SU-DHL-6 (cell line): ENCODE measurements around the gene SUSD2.

Experiments used
- H2AFZ ChIP-seq: fragments of 200-600 bp; sonication (generic); 2 replicates; pipeline ENCODE4 v1.6.1; 2014; ENCODE audit warnings: low read depth, mild to moderate bottlenecking, moderate library complexity, mixed read lengths, antibody characterized with exemption, low read length; ENCODE audit not compliant: severe bottlenecking
- H3F3A ChIP-seq: fragments of 200-600 bp; shearing (Covaris generic); 2 replicates; pipeline ENCODE4 v1.6.0; 2016; ENCODE audit warnings: antibody characterized with exemption, mild to moderate bottlenecking; ENCODE audit not compliant: insufficient read depth
- H3K27ac ChIP-seq: fragments of 200-600 bp; sonication (generic); 2 replicates; pipeline ENCODE4 v1.5.1; 2016; ENCODE audit warnings: low read depth, mild to moderate bottlenecking, low read length, moderate library complexity, mixed read lengths
- H3K27me3 ChIP-seq: fragments of 200-600 bp; sonication (generic), shearing (Covaris generic); 2 replicates; pipeline ENCODE4 v1.6.0; 2014; ENCODE audit warnings: mild to moderate bottlenecking, low read length
- H3K36me3 ChIP-seq: fragments of 200-600 bp; sonication (generic); 2 replicates; pipeline ENCODE4 v1.6.1; 2014; ENCODE audit warnings: mild to moderate bottlenecking, low read length, mixed read lengths
- H3K4me2 ChIP-seq: fragments of 300-600, 200-600 bp; shearing (Covaris generic), sonication (generic); 2 replicates; pipeline ENCODE4 v1.6.0; 2014; ENCODE audit warnings: low read length, low read depth, mild to moderate bottlenecking; ENCODE audit not compliant: poor library complexity, severe bottlenecking
- H3K4me3 ChIP-seq: fragments of 200-600 bp; sonication (generic); 2 replicates; pipeline ENCODE4 v1.5.1; 2014; ENCODE audit warnings: antibody characterized with exemption, low read length, mild to moderate bottlenecking, mixed read lengths; ENCODE audit not compliant: insufficient read depth, poor library complexity, severe bottlenecking
- H3K79me2 ChIP-seq: fragments of 200-600 bp; sonication (generic); 2 replicates; pipeline ENCODE4 v1.6.1; 2014; ENCODE audit warnings: mild to moderate bottlenecking, low read length, moderate library complexity; ENCODE audit not compliant: insufficient read depth
- H3K9ac ChIP-seq: fragments of 200-600 bp; sonication (generic); 2 replicates; pipeline ENCODE4 v1.7.0; 2014; ENCODE audit warnings: mild to moderate bottlenecking, low read length
- H3K9me2 ChIP-seq: fragments of 200-600 bp; sonication (generic); replicated peaks from 2 replicates; pipeline ENCODE4 v1.6.1; 2014; ENCODE audit warnings: low read length; ENCODE audit not compliant: insufficient read depth
- H3K9me3 ChIP-seq: fragments of 200-600 bp; sonication (generic); 2 replicates; pipeline ENCODE4 v1.6.1; 2014; ENCODE audit warnings: low read length, mixed read lengths; ENCODE audit not compliant: insufficient read depth
- H4K20me1 ChIP-seq: fragments of 200-600 bp; sonication (generic); 2 replicates; pipeline ENCODE4 v1.6.1; 2014; ENCODE audit warnings: low read depth, mild to moderate bottlenecking, antibody characterized with exemption, low read length, moderate library complexity, mixed read lengths
- EZH2phosphoT487 ChIP-seq: fragments of 200-600 bp; sonication (generic), shearing (Covaris generic); conservative IDR thresholded peaks from 2 replicates; pipeline ENCODE4 v1.6.1; 2018; ENCODE audit warnings: mild to moderate bottlenecking, antibody characterized with exemption, low read length, moderate library complexity, mixed read lengths
- TF ChIP-seq, protein P1 (sequence below): fragments of 200-600 bp; sonication (generic); IDR thresholded peaks from one replicate; pipeline ENCODE4 v1.5.1; 2017; ENCODE audit warnings: antibody characterized with exemption, mild to moderate bottlenecking, low read length, moderate library complexity; ENCODE audit not compliant: insufficient read depth, poor library complexity, severe bottlenecking

The SUSD2 gene

DNA sequence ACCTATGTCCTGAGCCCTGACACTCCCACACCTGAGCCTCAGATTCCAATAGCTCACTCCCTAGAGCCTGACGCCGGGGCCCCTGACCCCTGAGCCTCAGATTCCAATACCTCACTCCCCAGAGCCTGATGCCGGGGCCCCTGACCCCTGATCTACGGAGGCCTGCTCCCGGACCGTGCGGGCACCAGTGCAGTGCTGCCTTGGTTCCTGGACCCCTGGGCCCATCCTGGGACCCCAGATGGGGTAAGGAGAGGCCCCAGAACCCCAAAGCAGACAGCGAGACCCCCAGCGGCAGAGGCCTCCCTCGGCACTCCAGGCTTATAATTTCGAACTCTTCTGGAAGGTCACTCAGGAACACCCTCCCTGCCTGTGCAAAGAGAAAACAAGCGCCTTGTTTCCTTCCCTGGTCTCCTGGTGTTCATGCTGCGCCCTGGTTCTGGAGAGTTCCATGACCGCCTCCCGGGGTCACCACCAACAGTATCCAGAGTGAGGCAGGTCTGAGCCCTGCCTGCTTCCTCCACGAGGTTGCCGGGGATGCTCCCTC lies 7.5 kb downstream of the SUSD2 start:
- no peaks in the 10 kb centered on the region for H4K20me1 ChIP-seq
- no peak overlapping the region for H3K27ac ChIP-seq
- H3K27me3 ChIP-seq, result no peaks in the 10 kb centered on the region
- no peaks in the 10 kb centered on the region for H3F3A ChIP-seq
- no peaks in the 10 kb centered on the region for H3K9me3 ChIP-seq
- no peaks in the 10 kb centered on the region for H3K36me3 ChIP-seq
- TF ChIP-seq, protein P1, sequence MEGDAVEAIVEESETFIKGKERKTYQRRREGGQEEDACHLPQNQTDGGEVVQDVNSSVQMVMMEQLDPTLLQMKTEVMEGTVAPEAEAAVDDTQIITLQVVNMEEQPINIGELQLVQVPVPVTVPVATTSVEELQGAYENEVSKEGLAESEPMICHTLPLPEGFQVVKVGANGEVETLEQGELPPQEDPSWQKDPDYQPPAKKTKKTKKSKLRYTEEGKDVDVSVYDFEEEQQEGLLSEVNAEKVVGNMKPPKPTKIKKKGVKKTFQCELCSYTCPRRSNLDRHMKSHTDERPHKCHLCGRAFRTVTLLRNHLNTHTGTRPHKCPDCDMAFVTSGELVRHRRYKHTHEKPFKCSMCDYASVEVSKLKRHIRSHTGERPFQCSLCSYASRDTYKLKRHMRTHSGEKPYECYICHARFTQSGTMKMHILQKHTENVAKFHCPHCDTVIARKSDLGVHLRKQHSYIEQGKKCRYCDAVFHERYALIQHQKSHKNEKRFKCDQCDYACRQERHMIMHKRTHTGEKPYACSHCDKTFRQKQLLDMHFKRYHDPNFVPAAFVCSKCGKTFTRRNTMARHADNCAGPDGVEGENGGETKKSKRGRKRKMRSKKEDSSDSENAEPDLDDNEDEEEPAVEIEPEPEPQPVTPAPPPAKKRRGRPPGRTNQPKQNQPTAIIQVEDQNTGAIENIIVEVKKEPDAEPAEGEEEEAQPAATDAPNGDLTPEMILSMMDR, result no peak
- no peak for TF ChIP-seq EZH2phosphoT487
- H3K9ac ChIP-seq, result no peak overlapping the region
- no peaks in the 10 kb centered on the region for H3K79me2 ChIP-seq
- no peaks in the 10 kb centered on the region for H3K9me2 ChIP-seq
- no peak overlapping the region for H3K4me2 ChIP-seq
- H2AFZ ChIP-seq, result no peak overlapping the region
- H3K4me3 ChIP-seq, result no peak overlapping the region

DNA sequence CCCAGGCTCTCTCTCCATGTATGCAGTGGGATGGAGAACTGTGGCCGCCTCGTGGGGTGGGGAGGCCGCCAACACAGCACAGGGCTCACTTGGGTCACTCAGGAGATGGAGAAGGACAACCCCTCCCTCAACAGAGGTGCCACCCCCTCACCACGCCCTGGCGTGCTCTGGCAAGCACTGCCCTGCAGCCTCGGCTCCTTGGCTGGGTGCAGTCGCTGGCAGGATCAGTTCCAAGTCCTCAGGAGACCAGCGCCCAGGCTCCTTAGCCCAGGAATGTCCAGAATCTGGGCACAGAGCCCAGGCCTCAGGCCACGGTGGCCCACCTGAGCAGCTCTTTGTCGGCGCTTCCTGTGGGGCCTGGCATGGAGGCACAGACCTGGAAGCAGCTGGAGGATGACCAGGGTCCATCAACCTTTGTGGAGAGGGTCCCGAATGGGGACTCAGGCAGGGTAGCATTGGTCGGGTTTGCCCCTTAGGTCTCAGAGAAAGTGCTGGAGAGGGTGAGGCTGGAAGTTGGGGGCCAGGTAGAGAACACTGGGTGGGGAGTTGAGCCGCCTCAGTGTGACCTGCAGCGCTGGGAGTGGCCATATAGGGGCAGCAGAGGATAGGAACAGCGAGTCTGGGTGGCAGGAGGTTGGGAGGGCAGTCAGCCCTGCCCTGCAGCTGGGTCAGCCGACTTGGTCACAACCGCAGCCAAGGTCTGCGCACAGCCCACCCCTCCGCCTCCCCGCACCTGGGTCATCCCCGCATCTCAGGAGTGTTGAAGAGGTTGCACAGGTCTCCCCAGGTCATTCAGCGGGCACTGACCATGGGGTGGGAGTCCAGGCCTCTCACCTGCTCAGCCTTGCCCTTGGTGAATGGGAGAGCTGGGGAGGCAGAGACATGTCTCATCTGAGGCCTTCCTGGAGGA lies 8.2 kb downstream of the SUSD2 start:
- H3K9ac ChIP-seq, result no peak overlapping the region
- H3K9me3 ChIP-seq, result no peaks in the 10 kb centered on the region
- no peaks in the 10 kb centered on the region for H3K36me3 ChIP-seq
- no peaks in the 10 kb centered on the region for H4K20me1 ChIP-seq
- H3F3A ChIP-seq, result no peaks in the 10 kb centered on the region
- no peak for TF ChIP-seq EZH2phosphoT487
- TF ChIP-seq, protein P1, result no peak
- no peaks in the 10 kb centered on the region for H3K79me2 ChIP-seq
- no peaks in the 10 kb centered on the region for H3K9me2 ChIP-seq
- no peak overlapping the region for H3K4me3 ChIP-seq
- H3K4me2 ChIP-seq, result no peak overlapping the region
- H3K27me3 ChIP-seq, result no peaks in the 10 kb centered on the region
- H3K27ac ChIP-seq, result no peak overlapping the region
- no peak overlapping the region for H2AFZ ChIP-seq

DNA sequence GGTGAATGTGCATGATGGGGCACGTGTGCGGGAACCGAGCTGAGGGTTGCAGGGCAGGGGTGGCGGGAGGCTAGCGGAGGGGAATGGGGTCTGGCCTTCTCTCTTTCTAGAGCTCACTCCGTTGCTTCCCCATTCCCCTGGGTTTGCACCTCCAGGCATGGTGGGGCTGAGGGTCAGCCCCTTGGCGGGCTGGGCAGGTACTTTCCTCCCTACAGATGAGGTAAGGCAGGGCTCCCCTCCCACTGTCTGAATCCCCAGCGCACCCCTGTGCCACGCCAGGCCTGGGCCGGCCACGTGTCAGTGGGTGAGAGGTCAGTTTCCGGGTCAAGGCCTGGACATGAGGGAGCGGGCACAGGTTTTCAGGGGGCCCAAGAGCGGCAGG lies 8.9 kb downstream of the SUSD2 start:
- H3K27ac ChIP-seq, result no peak overlapping the region
- H3K79me2 ChIP-seq, result no peaks in the 10 kb centered on the region
- H3K4me2 ChIP-seq, result no peak overlapping the region
- no peaks in the 10 kb centered on the region for H3K9me3 ChIP-seq
- TF ChIP-seq EZH2phosphoT487, result no peak
- TF ChIP-seq, protein P1, result no peak
- H3K9me2 ChIP-seq, result no peaks in the 10 kb centered on the region
- H3K27me3 ChIP-seq, result no peaks in the 10 kb centered on the region
- H3K4me3 ChIP-seq, result no peak overlapping the region
- no peak overlapping the region for H3K9ac ChIP-seq
- H2AFZ ChIP-seq, result no peak overlapping the region
- H4K20me1 ChIP-seq, result no peaks in the 10 kb centered on the region
- H3F3A ChIP-seq, result no peaks in the 10 kb centered on the region
- no peaks in the 10 kb centered on the region for H3K36me3 ChIP-seq
